Measurements from ENCODE around the gene RAB28.
A peak's percentile ranks its signal among the peaks of the same experiment; 100 is the strongest.
"Not testable (repeated sequence)": the region's sequence is repeated elsewhere in the genome, so short reads cannot be mapped to it uniquely, and the experiment has no call there.

The RAB28 gene

DNA sequence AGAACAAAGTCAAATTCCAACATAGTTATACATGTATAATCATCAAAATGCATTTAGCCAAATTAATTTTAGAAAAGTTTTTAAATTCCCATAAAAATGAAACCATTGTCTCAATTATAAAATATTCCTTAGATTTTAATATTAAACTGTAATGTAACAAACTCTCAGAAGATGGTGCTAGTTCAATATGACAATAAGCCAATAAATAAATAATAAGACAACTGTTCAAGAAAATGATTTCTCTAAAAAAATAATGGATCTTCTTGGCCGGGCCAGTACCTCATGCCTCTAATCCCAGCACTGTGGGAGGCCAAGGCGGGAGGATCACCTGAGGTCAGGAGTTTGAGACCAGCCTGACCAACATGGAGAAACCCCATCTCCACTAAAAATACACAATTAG is 80.3 kb downstream of the RAB28 start:
- no peak overlapping the region for H2BK5ac ChIP-seq (ENCODE audit: low read depth, low read length, poor library complexity)
- H2AK5ac ChIP-seq (ENCODE audit: low read length), result no peak overlapping the region
- H2AFZ ChIP-seq (ENCODE audit: insufficient read depth, low read length, poor library complexity), result no peak overlapping the region
- H3K9me3 ChIP-seq (ENCODE audit: insufficient read depth, low read depth, low read length), result no peaks in the 10 kb centered on the region
- H3K4me1 ChIP-seq (ENCODE audit: control insufficient read depth in 1 of 2, insufficient read depth in 2 of 2, low read length in 2 of 2), result no peaks in the 10 kb centered on the region
- H3K4ac ChIP-seq (ENCODE audit: low read depth, low read length), result no peak overlapping the region
- no peak overlapping the region for H3K4me2 ChIP-seq (ENCODE audit: low read length)
- no peaks in the 10 kb centered on the region for H3K27me3 ChIP-seq (ENCODE audit: insufficient read depth, low read length)
- no peak overlapping the region for H2BK120ac ChIP-seq (ENCODE audit: insufficient read depth, low read length, poor library complexity)
- H2BK12ac ChIP-seq (ENCODE audit: low read length), result no peak overlapping the region
- H3K27ac ChIP-seq (ENCODE audit: low read depth, low read length), result no peak overlapping the region
- WGBS (ENCODE audit: extremely low coverage, insufficient coverage, insufficient read length), result no CpG with 5 or more reads among the region's 2 CpGs
- no peak for DNase-seq
- no peaks in the 10 kb centered on the region for H3K79me1 ChIP-seq (ENCODE audit: low read length)
- no peak overlapping the region for H4K12ac ChIP-seq (ENCODE audit: low read depth, low read length)
- H3K14ac ChIP-seq (ENCODE audit: low read length), result no peak overlapping the region
- H3K18ac ChIP-seq (ENCODE audit: low read length), result no peak overlapping the region
- H3K79me2 ChIP-seq (ENCODE audit: control insufficient read depth, insufficient read depth, low read length, poor library complexity), result no peaks in the 10 kb centered on the region
- H4K8ac ChIP-seq (ENCODE audit: low read depth, low read length), result no peak overlapping the region
- H4K91ac ChIP-seq (ENCODE audit: low read depth, low read length), result no peak overlapping the region
- H3K23ac ChIP-seq (ENCODE audit: low read length), result no peak overlapping the region
- no peak overlapping the region for H3K9ac ChIP-seq (ENCODE audit: low read length)
- no peak overlapping the region for H3K4me3 ChIP-seq (ENCODE audit: low read depth, low read length)
- H3K36me3 ChIP-seq (ENCODE audit: control insufficient read depth in 1 of 2, insufficient read depth in 2 of 2, low read length in 2 of 2), result no peaks in the 10 kb centered on the region

DNA sequence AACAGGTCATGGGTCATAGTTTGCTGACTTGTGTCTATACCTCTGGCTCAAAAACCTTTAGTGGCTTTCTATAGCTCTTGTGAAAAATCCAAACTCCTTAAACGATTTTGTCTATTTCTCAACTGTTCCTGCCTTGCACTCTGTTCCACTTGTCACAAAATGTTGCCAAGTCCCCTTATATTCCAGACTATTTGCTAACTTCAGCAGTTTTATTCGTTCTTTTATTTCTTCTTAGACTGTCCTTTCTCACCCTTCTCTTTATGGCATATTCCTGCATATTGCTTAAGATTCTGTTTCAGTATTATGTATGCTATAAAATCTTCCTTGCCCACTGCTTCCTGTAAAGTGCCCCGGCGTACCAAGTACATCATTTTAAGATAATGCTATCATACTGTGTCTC is 80.8 kb downstream of the RAB28 start:
- Histone ChIP-seq H3K4me2 (ENCODE audit: low read length) (no peak overlapping the region), H3K9me3 (ENCODE audit: insufficient read depth, low read depth, low read length) (no peaks in the 10 kb centered on the region), H3K14ac (ENCODE audit: low read length) (no peak overlapping the region), H4K8ac (ENCODE audit: low read depth, low read length) (no peak overlapping the region), H4K91ac (ENCODE audit: low read depth, low read length) (no peak overlapping the region), H3K9ac (ENCODE audit: low read length) (no peak overlapping the region), H3K79me2 (ENCODE audit: control insufficient read depth, insufficient read depth, low read length, poor library complexity) (no peaks in the 10 kb centered on the region), H3K23ac (ENCODE audit: low read length) (no peak overlapping the region), H3K4me1 (ENCODE audit: control insufficient read depth in 1 of 2, insufficient read depth in 2 of 2, low read length in 2 of 2) (no peaks in the 10 kb centered on the region), H2BK120ac (ENCODE audit: insufficient read depth, low read length, poor library complexity) (no peak overlapping the region), H3K79me1 (ENCODE audit: low read length) (no peaks in the 10 kb centered on the region), H3K27ac (ENCODE audit: low read depth, low read length) (no peak overlapping the region), H3K27me3 (ENCODE audit: insufficient read depth, low read length) (no peaks in the 10 kb centered on the region), H3K4me3 (ENCODE audit: low read depth, low read length) (no peak overlapping the region), H2AFZ (ENCODE audit: insufficient read depth, low read length, poor library complexity) (no peak overlapping the region), H2BK12ac (ENCODE audit: low read length) (no peak overlapping the region), H2AK5ac (ENCODE audit: low read length) (no peak overlapping the region), H3K4ac (ENCODE audit: low read depth, low read length) (no peak overlapping the region), H4K12ac (ENCODE audit: low read depth, low read length) (no peak overlapping the region), H3K18ac (ENCODE audit: low read length) (no peak overlapping the region), H2BK5ac (ENCODE audit: low read depth, low read length, poor library complexity) (no peak overlapping the region), H3K36me3 (ENCODE audit: control insufficient read depth in 1 of 2, insufficient read depth in 2 of 2, low read length in 2 of 2) (no peaks in the 10 kb centered on the region)
- WGBS (ENCODE audit: extremely low coverage, insufficient coverage, insufficient read length), result no CpG with 5 or more reads among the region's 4 CpGs
- peak in 1 of 2 donors; percentile 9 for DNase-seq

DNA sequence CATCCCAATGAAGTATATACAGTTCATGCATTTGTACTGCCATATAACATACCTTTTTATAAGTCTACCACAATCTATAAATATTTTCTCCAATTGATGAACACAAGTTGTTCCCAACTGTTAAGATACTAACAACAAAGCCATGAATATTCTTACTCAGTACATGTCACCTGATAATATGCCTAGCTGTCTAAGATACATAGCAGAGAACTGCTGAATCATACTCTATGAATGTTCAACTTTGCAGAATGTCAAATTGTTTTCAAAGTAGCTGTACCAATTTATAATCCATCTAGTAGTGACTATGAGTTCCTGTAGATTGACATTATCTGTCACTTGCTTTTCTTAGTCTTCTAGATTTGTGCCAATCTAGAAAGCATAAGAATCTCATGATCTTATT is 84.9 kb downstream of the RAB28 start:
- no peaks in the 10 kb centered on the region for H3K79me2 ChIP-seq (ENCODE audit: control insufficient read depth, insufficient read depth, low read length, poor library complexity)
- H3K4me3 ChIP-seq (ENCODE audit: low read depth, low read length), result no peak overlapping the region
- H3K18ac ChIP-seq (ENCODE audit: low read length), result no peak overlapping the region
- H3K23ac ChIP-seq (ENCODE audit: low read length), result no peak overlapping the region
- H4K91ac ChIP-seq (ENCODE audit: low read depth, low read length), result no peak overlapping the region
- H2BK5ac ChIP-seq (ENCODE audit: low read depth, low read length, poor library complexity), result no peak overlapping the region
- no peak overlapping the region for H2BK12ac ChIP-seq (ENCODE audit: low read length)
- H4K8ac ChIP-seq (ENCODE audit: low read depth, low read length), result no peak overlapping the region
- no peaks in the 10 kb centered on the region for H3K36me3 ChIP-seq (ENCODE audit: control insufficient read depth in 1 of 2, insufficient read depth in 2 of 2, low read length in 2 of 2)
- H3K9me3 ChIP-seq (ENCODE audit: insufficient read depth, low read depth, low read length), result no peaks in the 10 kb centered on the region
- H3K9ac ChIP-seq (ENCODE audit: low read length), result no peak overlapping the region
- H3K79me1 ChIP-seq (ENCODE audit: low read length), result no peaks in the 10 kb centered on the region
- no peaks in the 10 kb centered on the region for H3K4me1 ChIP-seq (ENCODE audit: control insufficient read depth in 1 of 2, insufficient read depth in 2 of 2, low read length in 2 of 2)
- H3K14ac ChIP-seq (ENCODE audit: low read length), result no peak overlapping the region
- H2BK120ac ChIP-seq (ENCODE audit: insufficient read depth, low read length, poor library complexity), result no peak overlapping the region
- no peak overlapping the region for H3K4ac ChIP-seq (ENCODE audit: low read depth, low read length)
- H4K12ac ChIP-seq (ENCODE audit: low read depth, low read length), result no peak overlapping the region
- peak in 1 of 2 donors; percentile 10 for DNase-seq
- H3K27me3 ChIP-seq (ENCODE audit: insufficient read depth, low read length), result no peaks in the 10 kb centered on the region
- no peak overlapping the region for H2AFZ ChIP-seq (ENCODE audit: insufficient read depth, low read length, poor library complexity)
- no peak overlapping the region for H3K27ac ChIP-seq (ENCODE audit: low read depth, low read length)
- no peak overlapping the region for H2AK5ac ChIP-seq (ENCODE audit: low read length)
- H3K4me2 ChIP-seq (ENCODE audit: low read length), result no peak overlapping the region

DNA sequence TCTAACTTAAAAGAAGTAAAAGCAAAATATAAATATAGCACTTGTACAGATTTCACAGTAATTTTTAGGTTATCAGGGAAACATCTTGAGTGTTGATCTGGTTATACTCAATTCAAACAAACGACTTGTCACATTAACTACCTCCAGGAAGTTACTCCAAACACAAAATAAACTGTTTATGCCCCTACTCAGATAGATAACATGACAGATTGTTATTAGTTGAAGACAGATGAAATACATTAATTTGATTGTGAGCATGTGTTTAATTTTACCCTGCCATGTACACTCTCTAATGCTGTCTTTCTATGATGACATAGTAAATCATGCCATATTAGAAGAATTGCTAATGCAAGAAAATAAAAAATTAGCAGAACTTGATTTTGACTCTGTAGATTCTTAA is 88.0 kb downstream of the RAB28 start:
- Histone ChIP-seq H2AK5ac (ENCODE audit: low read length) (no peak overlapping the region), H2BK12ac (ENCODE audit: low read length) (no peak overlapping the region), H3K4me3 (ENCODE audit: low read depth, low read length) (no peak overlapping the region), H2BK120ac (ENCODE audit: insufficient read depth, low read length, poor library complexity) (no peak overlapping the region), H3K27ac (ENCODE audit: low read depth, low read length) (no peak overlapping the region), H3K36me3 (ENCODE audit: control insufficient read depth in 1 of 2, insufficient read depth in 2 of 2, low read length in 2 of 2) (no peaks in the 10 kb centered on the region), H3K9ac (ENCODE audit: low read length) (no peak overlapping the region), H3K79me2 (ENCODE audit: control insufficient read depth, insufficient read depth, low read length, poor library complexity) (no peaks in the 10 kb centered on the region), H2BK5ac (ENCODE audit: low read depth, low read length, poor library complexity) (no peak overlapping the region), H4K12ac (ENCODE audit: low read depth, low read length) (no peak overlapping the region), H4K91ac (ENCODE audit: low read depth, low read length) (no peak overlapping the region), H3K18ac (ENCODE audit: low read length) (no peak overlapping the region), H4K8ac (ENCODE audit: low read depth, low read length) (no peak overlapping the region), H3K27me3 (ENCODE audit: insufficient read depth, low read length) (no peaks in the 10 kb centered on the region), H3K14ac (ENCODE audit: low read length) (no peak overlapping the region), H3K4me1 (ENCODE audit: control insufficient read depth in 1 of 2, insufficient read depth in 2 of 2, low read length in 2 of 2) (no peaks in the 10 kb centered on the region), H3K9me3 (ENCODE audit: insufficient read depth, low read depth, low read length) (no peaks in the 10 kb centered on the region), H3K4ac (ENCODE audit: low read depth, low read length) (no peak overlapping the region), H3K79me1 (ENCODE audit: low read length) (no peaks in the 10 kb centered on the region), H2AFZ (ENCODE audit: insufficient read depth, low read length, poor library complexity) (no peak overlapping the region), H3K23ac (ENCODE audit: low read length) (no peak overlapping the region), H3K4me2 (ENCODE audit: low read length) (no peak overlapping the region)
- no CpG with 5 or more reads among the region's 1 CpG for WGBS (ENCODE audit: extremely low coverage, insufficient coverage, insufficient read length)
- DNase-seq, result no peak

DNA sequence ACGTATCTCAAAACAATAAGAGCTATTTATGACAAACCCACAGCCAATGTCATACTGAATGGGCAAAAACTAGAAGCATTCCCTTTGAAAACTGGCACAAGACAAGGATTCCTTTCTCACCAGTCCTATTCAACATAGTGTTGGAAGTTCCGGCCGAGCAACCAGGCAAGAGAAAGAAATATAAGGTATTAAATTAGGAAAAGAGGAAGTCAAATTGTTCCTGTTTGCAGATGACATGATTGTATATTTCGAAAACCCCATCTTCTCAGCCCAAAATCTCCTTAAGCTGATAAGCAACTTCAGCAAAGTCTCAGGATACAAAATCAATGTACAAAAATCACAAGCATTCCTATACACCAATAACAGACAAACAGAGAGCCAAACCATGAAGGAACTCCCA is 94.2 kb downstream of the RAB28 start:
- H3K23ac ChIP-seq (ENCODE audit: low read length), result not testable (repeated sequence)

More for the DNA sequence above, 94.2 kb downstream of the RAB28 start:
- H3K4ac ChIP-seq (ENCODE audit: low read depth, low read length); H3K4me3 ChIP-seq (ENCODE audit: low read depth, low read length); H3K18ac ChIP-seq (ENCODE audit: low read length); H2AK5ac ChIP-seq (ENCODE audit: low read length); H4K91ac ChIP-seq (ENCODE audit: low read depth, low read length); H3K79me2 ChIP-seq (ENCODE audit: control insufficient read depth, insufficient read depth, low read length, poor library complexity); H3K27ac ChIP-seq (ENCODE audit: low read depth, low read length); H3K79me1 ChIP-seq (ENCODE audit: low read length); H4K12ac ChIP-seq (ENCODE audit: low read depth, low read length); H3K27me3 ChIP-seq (ENCODE audit: insufficient read depth, low read length); H3K9me3 ChIP-seq (ENCODE audit: insufficient read depth, low read depth, low read length); H3K4me2 ChIP-seq (ENCODE audit: low read length); DNase-seq; H3K9ac ChIP-seq (ENCODE audit: low read length); H3K36me3 ChIP-seq (ENCODE audit: control insufficient read depth in 1 of 2, insufficient read depth in 2 of 2, low read length in 2 of 2); H3K14ac ChIP-seq (ENCODE audit: low read length); H3K4me1 ChIP-seq (ENCODE audit: control insufficient read depth in 1 of 2, insufficient read depth in 2 of 2, low read length in 2 of 2); H2BK120ac ChIP-seq (ENCODE audit: insufficient read depth, low read length, poor library complexity); H2BK12ac ChIP-seq (ENCODE audit: low read length); H2AFZ ChIP-seq (ENCODE audit: insufficient read depth, low read length, poor library complexity); H2BK5ac ChIP-seq (ENCODE audit: low read depth, low read length, poor library complexity); H4K8ac ChIP-seq (ENCODE audit: low read depth, low read length): not testable (repeated sequence)
- WGBS (ENCODE audit: extremely low coverage, insufficient coverage, insufficient read length), result no CpG with 5 or more reads among the region's 4 CpGs
